HL-60 (cell line): Measurements from ENCODE around the gene NKAPL.

Experiments
- DNase-seq, 2 experiments: peaks; one replicate each; pipeline ENCODE4 v3.0.0-alpha.2; 2010 to 2020; ENCODE audit warnings: low read depth in 1 of 2, low spot score in 1 of 2
- H3K27ac ChIP-seq: fragments of 250-450 bp; sonication (Bioruptor Pico); replicated peaks from 2 replicates; pipeline ENCODE4 v1.5.1; 2020; ENCODE audit warnings: mild to moderate bottlenecking, moderate library complexity
- H3K27me3 ChIP-seq: fragments of 250-450 bp; sonication (Bioruptor Pico); 2 replicates; pipeline ENCODE4 v1.5.1; 2021; ENCODE audit warnings: mild to moderate bottlenecking, moderate library complexity; ENCODE audit not compliant: insufficient read depth, poor library complexity, severe bottlenecking
- H3K4me3 ChIP-seq: replicated peaks from 2 replicates; pipeline ENCODE4 v1.5.1; 2011; ENCODE audit warnings: mild to moderate bottlenecking, control low read depth, low read length; ENCODE audit not compliant: insufficient read depth
- GABPA ChIP-seq: IDR thresholded peaks from 2 replicates; pipeline ENCODE4 v1.6.1; 2012; ENCODE audit warnings: low read depth
- POLR2AphosphoS5 ChIP-seq: IDR thresholded peaks from 2 replicates; pipeline ENCODE4 v1.6.1; 2012; ENCODE audit warnings: low read depth
- REST ChIP-seq: IDR thresholded peaks from 2 replicates; pipeline ENCODE4 v1.6.1; 2012; ENCODE audit warnings: low read depth; ENCODE audit not compliant: insufficient replicate concordance
- SPI1 ChIP-seq: IDR thresholded peaks from 2 replicates; pipeline ENCODE4 v1.6.1; 2012; ENCODE audit warnings: low read depth, mild to moderate bottlenecking, borderline replicate concordance
- TF ChIP-seq, protein P1 (sequence below): IDR thresholded peaks from one replicate; pipeline ENCODE4 v1.5.1; 2011; ENCODE audit warnings: low read length, control low read depth, inconsistent platforms; ENCODE audit not compliant: insufficient read depth

Gene NKAPL

DNA sequence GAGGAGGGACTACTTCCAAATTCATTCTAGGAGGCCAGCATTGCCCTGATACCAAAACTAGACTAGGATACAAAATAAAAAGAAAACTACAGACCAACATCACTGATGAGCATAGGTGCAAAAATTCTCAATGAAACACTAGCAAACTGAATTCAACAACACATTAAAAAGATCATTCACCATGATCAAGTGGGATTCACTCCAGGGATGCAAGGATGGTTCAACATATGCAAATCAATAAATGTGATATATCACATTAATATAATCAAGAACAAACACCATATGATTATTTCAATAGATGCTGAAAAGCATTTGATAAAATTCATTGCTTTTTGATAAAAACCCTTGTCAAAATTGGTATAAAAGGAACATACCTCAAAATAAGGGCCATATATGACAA lies 32.5 kb downstream of the NKAPL start:
- TF ChIP-seq, protein P1, sequence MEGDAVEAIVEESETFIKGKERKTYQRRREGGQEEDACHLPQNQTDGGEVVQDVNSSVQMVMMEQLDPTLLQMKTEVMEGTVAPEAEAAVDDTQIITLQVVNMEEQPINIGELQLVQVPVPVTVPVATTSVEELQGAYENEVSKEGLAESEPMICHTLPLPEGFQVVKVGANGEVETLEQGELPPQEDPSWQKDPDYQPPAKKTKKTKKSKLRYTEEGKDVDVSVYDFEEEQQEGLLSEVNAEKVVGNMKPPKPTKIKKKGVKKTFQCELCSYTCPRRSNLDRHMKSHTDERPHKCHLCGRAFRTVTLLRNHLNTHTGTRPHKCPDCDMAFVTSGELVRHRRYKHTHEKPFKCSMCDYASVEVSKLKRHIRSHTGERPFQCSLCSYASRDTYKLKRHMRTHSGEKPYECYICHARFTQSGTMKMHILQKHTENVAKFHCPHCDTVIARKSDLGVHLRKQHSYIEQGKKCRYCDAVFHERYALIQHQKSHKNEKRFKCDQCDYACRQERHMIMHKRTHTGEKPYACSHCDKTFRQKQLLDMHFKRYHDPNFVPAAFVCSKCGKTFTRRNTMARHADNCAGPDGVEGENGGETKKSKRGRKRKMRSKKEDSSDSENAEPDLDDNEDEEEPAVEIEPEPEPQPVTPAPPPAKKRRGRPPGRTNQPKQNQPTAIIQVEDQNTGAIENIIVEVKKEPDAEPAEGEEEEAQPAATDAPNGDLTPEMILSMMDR, result no peak
- TF ChIP-seq SPI1 (no peak), POLR2AphosphoS5 (no peak), REST (no peak)
- DNase-seq, result no peak
- Histone ChIP-seq H3K27ac (no peak overlapping the region), H3K4me3 (no peak overlapping the region), H3K27me3 (no peaks in the 10 kb centered on the region)

- no peak for DNase-seq
- TF ChIP-seq POLR2AphosphoS5 (no peak), REST (no peak), SPI1 (no peak)
- Histone ChIP-seq H3K27me3 (no peaks in the 10 kb centered on the region), H3K4me3 (no peak overlapping the region), H3K27ac (no peak overlapping the region)
Measured at GRCh38 chr6:28295326-28295725, 36.2 kb downstream of the NKAPL start.

DNA sequence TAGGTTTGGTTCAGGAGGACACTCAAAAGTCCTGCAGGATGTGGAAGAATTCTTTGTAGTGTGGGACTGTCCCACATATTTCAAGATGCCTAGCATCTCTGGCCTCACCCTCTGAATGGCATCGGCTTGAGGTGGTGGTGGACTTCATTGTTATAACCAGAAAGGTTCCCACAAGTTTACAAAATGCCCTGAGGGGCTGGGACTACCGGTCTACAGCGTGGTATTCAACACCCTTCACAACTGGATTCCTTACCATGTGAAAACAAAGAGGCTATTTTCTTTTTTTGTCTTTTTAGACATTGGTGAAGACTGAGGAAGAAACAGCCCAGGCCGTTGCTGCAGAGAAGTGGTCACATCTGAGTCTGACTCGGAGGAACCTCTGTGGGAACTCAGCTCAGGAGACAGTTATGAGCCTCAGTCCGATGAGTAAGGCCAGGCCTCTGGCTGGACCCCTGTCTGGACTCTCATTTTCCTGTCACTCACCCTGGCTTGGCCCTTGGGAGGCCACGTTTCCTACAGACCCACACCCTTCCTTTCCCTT lies 37.5 kb downstream of the NKAPL start:
- no peak overlapping the region for H3K27ac ChIP-seq
- no peak overlapping the region for H3K4me3 ChIP-seq
- TF ChIP-seq POLR2AphosphoS5 (no peak), SPI1 (no peak), GABPA (no peak), REST (no peak)
- TF ChIP-seq, protein P1, result no peak
- no peak for DNase-seq
- no peaks in the 10 kb centered on the region for H3K27me3 ChIP-seq
